Activated effector memory CD4-positive, alpha-beta T cell treated with Interleukin-2 at 50 U/mL for 16 hours (primary cell): ENCODE data around the gene NUDT1.
"Not testable (repeated sequence)": the region's sequence is repeated elsewhere in the genome, so short reads cannot be mapped to it uniquely, and the experiment has no call there.

ENCODE experiments used
- DNase-seq: peaks from one replicate; pipeline ENCODE4 v3.0.0-alpha.2; 2020

The NUDT1 gene

DNA sequence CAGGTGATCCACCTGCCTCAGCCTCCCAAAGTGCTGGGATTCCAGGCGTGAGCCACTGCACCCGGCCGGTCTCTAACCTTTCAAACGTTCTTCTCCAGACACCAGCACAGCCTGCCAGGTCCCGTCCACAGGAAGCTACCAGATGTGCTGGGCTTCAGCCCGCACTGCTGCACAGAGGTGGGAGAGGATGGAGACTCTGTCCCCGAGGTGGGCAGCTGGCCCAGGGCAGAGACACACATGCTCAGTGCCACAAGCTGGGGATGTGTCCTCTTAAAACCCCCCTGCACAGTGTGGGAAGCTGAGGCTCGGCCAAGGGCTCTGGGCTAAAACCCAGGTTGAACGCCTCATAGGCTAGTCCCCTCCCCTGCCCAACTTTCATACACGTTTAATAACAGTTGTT lies 9.4 kb downstream of the NUDT1 start:
- no peak for DNase-seq

DNA sequence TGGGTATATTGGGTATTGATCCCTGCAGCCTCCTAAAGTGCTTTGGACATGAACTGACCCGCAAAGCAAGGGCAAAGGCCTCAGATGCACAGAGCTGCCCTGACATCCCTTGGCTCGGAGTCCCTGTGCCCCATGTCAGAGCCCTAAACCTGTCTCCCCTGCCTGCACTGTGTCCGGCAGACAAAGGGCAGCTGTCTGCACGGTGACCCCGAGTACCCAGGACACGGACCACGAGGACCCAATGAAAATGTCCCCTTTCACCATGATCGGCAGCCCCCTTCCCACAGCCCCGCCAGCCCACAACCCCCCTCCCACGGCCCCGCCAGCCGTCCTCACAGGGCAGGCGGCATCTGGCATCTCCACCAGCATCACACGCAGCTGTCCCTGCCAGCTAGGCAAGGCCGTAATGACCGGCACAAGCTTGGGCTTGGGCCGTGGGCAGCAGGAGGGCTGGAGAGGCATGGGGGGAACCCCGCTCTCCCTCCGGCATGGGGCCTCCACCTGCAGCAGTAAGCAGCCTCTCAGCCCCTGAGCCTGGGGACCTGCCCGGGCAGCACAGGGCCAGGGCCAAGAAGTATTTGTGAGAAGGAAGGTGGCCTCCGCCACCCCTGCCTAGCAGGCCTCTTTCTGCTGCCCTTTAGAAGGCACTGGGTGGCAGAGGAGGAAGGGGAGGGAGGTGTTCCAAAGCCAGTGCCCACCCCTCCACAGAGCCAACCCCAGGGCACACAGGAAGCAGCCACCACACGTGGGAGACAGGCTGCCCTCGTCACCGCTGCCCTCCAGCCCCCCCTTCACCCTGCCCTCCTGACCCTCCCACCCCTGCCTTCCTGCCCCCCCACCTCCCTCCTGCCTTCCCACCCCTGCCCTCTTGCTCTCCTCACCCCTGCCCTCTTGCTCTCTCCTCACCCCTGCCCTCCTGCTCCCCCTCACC lies 10.1 kb downstream of the NUDT1 start:
- DNase-seq = no peak

DNA sequence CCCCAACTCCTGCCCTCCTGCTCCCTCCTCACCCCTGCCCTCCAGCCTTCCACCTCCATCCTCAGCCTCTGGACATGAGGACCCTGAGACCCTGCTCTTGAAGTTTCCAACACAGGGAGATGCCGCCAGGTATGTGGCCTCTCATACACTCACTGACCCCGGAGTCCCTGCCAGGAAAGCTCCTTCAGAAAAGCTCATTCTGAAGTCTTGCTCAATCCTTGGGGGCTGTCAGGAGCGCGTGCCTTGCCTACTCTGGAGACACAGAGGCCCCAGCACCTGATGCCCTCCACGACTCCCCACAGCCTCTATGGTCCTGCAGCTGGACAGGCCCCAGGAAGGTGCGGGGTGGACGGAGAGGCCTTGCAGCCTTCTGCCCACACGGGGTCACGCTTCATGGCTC lies 11.0 kb downstream of the NUDT1 start:
- no peak for DNase-seq

DNA sequence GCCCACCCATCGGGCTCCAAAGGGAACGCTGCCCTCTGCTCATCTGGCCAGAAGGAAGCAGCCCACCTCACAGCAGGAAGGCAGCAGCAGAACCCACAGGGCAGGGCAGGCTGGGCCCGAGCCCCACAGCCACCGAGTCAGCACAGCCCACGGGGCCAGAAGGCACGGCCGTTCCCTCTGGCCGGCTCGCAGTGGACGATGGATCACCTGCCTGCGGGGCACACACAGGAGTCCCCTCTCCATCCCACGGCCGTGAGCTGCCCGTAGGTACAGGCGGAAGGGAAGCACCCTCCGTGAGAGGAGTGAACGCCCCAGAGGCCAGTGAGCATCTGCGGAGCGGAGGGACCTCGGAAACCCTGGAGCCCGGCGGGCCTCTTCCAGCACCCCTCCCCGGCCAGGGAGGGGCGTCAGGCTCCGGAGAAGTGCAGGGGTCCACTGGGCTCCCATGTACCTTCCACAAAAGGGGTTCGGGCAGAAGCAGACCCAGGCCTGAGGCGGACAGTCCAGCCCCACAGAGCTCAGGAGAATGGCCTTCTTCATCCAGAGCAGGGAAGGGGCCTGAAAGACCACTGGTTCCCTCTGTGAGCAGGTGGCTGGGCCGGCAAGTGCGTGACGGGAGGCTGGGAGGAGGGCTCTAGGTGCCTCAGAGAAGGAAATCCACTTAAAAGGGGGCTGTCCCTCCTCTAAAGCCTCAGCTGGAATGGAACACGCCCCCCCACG lies 11.7 kb downstream of the NUDT1 start:
- DNase-seq = no peak

DNA sequence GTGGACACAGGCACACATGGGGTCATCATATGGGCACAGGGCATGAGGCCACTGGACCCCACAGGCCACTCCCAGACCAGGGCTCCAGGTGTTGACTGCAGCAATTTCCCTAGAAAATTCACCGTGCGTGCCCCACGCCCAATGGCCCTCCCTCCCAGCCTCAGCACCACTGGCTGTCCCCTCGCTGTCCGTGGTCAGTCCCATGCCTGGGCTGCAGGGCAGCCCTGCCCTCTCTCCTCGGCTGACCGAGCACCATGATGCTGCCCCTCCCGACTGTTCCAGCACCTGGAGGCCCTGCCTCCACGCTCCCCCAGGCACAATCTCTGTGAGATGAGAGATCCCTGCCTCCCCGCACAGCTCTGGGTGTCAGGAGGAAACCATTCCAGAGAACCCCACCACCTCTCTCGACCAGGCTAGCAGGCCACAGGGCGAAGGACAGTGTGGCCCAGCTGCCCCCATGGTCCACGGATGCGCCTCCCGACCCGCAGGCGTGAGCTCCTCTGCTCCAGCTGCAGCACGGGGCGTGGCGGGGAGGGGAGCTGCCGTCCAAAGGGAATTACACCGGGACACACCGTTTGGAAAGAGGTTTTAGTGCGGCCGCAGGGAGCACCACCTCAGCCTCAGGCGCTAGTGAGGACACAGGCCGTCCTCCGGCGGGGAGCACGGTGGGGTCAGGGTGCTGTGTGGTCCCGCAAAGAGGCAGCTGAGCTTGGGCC lies 12.6 kb downstream of the NUDT1 start:
- DNase-seq = no peak

DNA sequence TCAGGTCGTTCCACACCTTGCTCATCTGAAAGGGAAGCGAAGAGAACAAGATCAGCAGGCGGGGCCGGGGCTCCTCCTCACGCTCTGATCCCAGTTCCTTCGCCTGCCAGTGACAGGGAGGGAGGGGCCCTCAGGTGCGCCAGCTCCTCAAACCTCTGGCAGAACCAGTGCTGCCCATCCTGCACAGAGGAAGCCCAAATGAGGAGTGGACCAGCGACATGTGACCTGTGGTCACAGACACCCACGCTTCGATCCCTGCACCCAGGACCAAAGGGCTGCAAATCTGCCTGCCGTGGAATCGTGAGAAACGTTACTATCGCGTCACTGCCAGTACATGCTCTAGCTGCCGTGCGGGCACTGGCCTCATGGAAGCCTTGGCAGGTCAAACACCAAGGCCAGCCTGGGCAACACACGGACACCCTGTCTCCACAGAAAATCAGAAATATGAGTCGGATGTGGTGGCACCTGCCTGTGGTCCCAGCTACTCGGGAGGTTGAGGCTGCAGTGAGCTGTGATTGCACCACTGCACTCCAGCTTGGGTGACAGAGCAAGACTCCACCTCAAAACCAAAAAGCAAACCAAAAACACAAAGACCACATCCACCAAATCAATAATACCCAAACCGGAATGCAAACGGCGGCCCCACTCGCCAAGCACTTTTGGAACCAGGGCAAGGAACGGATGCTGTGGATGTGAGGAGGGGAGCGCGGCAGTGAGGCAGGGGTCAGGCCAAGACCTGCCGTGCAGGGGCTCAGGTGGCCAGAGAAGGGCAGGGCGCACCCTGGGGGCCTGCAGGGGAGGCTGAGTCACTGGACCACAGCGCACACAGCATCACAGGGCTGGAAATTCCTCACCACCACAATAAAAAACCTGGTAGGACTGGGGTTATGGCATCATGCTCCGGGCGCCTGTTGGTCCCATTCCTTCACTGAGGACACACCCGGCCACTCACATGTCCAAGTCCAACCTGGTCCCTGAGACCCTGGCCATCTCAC lies 13.4 kb downstream of the NUDT1 start:
- no peak for DNase-seq

DNA sequence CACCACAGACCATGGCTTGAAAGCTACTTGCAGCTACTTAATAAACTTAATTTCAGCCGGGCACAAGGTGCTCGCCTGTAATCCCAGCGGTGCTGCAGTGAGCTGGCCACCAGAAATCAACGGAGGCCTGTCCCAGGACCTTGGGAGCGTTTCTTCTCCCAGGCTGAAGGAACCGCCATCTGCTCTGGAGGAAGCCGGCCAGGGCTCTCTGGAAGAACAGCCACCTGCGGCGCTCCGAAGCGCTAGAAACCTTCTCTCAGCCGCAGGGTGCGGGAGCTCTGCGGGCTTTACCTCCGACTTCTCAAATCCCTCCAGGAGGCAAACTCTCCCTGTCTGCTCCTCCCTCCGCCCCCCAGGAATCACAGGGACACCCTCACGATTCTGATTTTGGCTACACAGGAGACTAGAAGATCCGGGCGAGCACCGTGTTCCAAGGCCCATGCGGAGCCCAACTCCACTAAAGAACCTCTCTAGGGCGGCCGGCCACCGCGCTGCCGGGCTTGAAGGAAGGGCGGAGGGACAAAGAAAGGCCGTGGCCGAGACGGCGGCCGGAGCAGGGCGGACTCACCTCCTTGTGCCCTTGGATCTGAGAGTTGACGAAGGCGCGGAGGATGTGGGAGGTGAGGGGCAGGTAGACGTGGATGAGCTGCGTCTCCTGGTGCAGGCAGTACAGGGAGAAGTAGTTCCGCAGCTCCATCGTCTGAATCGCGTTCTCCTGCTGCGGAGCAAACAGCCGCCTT lies 14.4 kb downstream of the NUDT1 start:
- no peak for DNase-seq

DNA sequence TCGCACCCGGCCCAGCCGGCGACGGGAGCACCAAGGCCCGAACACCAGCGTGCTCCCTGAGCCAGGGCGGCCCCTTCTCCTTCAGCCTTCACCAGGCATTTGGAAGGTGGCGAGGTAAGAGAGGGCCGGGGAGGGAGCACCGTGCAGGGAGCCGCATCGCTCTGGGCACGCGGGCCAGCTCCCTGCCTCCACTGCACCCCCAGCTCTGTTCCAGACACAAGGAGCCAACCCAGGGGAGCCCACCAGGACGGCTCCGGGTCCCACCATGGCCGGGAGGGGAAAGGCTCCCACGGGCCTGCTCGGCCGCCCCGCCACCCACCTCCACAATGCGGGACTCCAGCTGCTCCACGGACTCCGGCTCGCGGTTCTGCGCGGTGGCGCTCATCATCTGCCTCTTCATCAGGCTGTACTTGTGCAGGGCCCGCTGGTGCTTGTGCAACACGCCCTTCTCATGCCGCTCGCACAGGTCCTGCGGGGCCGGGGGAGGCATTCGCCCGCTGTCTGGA lies 15.1 kb downstream of the NUDT1 start:
- no peak for DNase-seq

DNA sequence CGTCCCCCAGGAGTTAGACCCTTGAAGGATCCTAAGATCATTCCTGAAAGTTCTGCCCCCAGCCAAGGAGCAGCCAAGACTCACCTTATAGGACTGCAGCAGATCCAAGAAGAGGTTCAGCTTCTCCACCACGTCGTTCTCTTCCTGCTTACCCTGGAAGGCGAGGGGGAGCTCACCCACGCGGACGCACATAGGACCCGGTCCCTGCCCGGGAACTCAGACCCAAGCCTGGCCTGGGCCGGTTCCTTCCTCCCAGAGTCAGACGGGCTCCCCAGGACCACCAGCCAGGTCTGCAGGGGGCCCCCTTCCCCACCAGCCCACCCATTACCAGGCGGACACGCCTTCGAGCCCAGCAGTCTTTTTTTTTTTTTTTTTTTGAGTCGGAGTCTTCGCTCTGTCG lies 15.6 kb downstream of the NUDT1 start:
- DNase-seq = no peak

DNA sequence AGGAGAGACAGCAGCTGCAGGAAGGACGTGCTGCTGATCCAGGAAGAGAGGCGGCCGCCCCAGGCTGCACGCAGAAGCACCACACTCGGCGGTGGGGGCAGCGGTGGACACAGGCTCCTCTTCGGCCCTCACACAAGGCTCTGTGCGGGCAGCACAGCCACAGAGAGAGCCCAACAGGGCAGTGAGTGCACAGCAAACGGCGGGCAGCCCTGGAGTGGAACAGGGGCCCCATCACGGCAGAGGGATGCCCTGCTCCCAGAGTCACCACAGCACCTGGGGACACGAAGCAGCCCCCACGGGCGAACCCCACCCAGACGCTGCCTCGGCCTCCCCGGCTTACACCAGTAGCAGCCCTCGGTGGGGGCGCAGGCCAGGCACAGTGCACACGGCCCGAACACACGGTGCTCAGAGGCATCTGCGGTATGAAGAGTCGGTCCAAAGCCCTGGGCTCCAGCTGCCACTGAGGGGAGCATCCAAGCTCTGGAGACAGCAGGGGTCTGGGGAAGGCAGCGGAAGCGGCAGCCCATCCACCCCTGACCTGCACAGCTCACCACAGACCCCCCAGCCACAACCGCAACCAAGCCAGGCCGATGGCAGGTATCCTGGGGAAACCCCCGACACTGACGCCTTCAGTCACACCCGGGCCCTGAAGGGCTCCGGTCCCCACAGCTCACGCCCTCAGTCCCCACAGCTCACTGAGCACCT lies 16.8 kb downstream of the NUDT1 start:
- no peak for DNase-seq

DNA sequence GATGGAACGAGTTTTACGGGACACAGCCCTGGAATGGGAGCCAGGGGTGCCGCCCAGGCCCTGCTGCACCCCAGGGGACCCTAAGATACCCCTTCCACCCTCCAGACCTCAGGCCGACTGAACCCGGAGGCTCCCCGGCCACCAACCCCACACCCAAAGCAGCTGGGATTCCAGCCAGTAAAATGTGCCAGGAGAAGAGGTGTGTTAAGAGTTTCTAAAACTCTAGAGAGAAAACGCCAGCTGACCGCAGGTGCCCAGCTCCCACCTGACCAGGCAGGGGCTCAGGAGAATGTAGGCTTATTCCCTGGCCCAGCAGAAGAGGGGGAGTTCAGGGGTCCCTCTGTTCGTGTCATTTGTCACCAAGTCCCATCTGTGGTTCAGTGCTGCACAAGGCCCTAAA lies 17.5 kb downstream of the NUDT1 start:
- no peak for DNase-seq

DNA sequence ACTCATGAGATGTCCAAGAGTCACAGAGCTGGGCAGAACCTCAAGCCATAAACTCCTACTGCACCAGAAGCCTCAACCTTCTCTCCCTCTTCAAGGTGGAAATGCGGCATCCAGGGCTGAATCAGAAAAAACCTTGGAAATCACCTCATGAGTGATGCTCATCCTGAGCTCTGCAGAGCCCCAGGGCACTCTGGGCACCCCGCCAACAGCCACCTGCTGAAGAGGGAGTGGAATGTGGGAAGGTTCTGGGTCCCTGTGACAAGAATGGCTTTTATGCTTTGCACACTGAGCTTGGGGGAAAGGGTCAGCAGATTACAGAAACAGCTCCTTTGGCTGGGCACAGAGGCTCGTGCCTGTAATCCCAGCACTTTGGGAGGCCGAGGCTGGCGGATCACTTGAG lies 18.8 kb downstream of the NUDT1 start:
- no peak for DNase-seq

DNA sequence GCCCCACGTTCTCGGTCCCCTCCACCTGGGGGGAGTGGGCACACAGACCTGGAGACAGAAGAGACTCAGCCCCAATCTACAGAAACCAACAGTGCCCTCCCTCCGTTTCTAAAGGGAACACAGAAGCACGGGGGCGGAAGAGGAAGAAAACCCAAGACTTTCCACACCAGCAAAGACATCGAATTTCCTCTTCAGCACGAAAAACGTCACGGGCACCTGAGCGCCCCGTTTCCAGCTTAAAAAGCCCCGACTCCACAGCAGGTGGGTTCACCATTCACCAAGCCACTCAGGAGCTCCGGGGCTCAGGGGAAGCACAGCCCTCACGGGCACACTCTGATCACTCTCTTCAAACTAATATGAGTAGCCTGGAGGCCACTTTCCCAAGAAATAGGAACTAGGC lies 19.6 kb downstream of the NUDT1 start:
- DNase-seq = no peak

DNA sequence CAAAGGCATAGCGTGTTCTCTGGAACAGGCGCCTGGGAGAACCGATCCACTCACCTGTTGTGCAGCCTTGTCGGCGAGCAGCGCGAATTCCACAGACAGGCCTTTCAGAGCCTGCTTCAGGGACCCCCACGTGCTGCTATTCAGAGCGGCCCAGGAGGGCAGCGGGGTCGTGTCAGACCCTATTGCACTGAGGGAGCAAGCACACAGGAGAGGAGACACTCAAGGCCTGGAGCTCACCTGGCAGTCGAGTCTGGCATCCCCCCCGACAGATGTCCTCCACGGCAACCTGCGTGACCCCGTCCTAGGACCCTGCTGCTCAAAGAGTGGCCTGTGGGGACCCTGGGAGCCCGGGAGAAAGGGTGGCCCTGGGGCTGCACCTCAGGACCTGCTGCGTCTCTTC lies 21.1 kb downstream of the NUDT1 start:
- DNase-seq = no peak

DNA sequence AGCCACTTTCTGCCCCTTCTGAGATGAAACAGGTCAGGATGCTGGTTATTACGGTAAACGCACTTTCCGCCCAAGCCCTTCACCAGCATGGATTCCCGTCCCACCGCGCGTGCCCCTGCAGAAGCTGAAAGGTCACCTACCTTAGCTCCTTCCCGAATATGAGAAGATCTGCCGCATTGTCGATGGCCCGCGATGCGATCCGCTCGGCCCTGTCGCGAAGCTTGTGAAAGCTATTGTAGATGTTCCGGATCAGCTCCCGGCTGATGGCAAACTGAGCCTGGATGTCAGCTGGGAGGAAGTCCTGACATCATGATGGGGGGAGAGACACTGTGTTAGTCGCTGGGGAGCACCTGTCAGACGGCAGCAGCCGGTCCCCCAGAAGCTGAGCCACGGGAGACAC lies 22.1 kb downstream of the NUDT1 start:
- DNase-seq = no peak

DNA sequence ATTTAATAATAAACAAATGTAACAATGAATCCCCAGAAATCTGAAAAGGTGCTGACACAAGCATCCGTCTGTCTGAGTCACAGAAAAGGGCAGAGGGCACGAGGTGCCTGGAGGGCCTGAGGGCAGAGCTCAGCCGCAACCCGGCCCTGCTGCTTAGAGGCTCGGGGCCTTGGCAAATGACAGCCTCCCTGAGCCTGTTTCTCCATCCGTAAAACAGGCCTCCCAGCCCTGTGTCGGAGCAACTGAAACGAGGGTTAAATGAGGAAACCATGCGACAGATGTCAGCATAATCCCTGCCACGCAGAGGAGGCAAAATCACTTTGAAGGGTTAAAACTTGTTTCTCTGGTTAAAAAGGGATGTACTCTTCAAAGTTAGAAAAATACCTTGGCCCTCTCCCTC lies 24.9 kb downstream of the NUDT1 start:
- no peak for DNase-seq

DNA sequence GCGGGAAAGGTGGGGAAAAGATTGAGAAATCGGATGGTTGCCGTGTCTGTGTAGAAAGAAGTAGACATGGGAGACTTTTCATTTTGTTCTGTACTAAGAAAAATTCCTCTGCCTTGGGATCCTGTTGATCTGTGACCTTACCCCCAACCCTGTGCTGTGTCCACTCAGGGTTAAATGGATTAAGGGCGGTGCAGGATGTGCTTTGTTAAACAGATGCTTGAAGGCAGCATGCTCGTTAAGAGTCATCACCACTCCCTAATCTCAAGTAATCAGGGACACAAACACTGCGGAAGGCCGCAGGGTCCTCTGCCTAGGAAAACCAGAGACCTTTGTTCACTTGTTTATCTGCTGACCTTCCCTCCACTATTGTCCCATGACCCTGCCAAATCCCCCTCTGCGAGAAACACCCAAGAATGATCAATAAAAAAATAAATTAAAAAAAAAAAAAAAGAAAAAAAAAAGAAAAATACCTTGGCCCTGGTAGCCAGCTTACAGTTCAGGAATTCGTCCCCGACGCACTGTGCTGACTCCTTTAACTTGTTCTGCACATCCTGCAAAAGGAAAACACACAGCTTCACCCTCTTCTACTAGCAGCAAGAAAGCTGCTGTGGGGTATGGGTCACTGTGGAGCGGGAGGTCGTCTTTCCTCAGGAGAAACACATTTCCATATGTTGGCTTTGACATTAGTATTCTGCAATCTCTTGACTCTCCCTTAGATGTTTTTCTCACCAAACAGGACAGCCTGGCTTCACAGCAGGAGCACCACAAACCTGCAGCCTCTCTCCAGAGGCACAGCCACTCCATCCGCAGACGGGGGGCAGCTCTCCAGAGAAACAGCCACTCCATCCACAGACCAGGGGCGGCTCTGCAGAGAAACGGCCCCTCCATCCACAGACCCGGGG lies 27.3 kb downstream of the NUDT1 start:
- not testable (repeated sequence) for DNase-seq

DNA sequence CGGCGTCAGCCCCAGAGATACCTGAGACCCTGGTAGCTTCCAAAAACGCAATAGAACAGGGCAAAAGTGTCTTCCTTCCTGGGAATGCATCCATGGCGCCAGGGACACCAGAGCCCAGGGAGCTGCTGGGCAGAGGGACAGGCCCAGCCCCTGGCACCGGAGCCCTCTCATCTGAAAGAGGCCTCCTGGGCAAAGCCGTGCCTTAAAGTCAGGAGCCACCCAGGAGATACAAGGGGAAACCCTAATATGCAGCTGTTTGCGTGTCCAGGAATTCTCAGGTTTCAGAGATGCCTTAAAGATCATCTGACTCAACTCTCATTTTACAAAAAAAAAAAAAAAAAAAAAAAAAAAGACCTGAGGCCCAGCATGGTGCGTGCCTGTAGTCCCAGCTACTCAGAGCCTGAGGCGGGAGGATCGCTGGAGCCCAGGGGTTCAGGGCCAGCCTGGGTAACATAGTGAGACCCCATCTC lies 28.0 kb downstream of the NUDT1 start:
- DNase-seq = no peak

DNA sequence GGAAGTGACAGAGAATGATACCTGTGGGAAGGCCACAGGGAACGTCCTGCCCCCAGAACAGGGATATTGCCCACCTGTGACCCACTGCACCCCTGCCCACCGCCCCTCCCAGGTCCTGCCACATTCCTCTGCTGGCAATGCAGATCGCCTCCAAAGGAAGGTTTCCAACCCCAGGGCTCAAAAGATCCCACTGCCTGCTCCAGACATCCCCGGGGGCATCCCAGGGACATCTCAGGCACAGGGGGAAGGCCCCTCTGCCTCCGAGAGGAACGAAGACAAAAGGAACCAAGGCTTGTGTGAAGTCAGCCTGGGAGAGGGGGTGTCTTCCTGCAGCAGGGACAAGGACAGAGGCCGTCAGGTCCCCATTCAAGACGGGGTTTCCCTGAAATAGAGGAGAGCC lies 28.5 kb downstream of the NUDT1 start:
- no peak for DNase-seq
